ENCODE data around the gene COMMD1. TPM values are rescaled to one million over a fixed set of nuclear protein-coding genes. Genes with fewer than 3 reads are reported as not detected.

The COMMD1 gene
- polyA plus RNA-seq, 1 of the 3 experiments (the other 2 are of a cell fraction), result 32.5 TPM

DNA sequence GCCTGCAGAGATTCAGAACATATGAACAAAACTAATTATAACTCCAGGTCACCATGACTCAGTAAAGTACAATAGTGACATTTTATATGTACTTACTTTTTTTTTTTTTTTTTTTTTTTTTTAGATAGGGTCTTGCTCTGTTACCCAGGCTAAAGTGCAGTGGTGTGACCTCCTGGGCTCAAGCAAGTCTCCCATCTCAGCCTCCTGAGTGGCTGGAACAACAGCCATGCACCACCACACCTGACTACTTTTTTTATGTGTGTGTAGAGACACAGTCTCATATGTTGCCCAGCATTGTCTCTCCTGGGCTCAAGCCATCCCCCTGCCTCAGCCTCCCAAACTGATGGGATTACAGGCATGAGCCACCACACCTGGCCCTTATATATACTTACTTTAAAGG, 159.8 kb downstream of the COMMD1 start:
- Histone ChIP-seq H4K20me1 (ENCODE audit: insufficient read depth) (no peaks in the 10 kb centered on the region), H3K4me3 (ENCODE audit: low read depth in 2 of 2, low read length in 1 of 2) (no peak overlapping the region), H3K27ac (ENCODE audit: low read depth in 2 of 2, low read length in 1 of 2) (no peak overlapping the region), H3K27me3 (ENCODE audit: insufficient read depth) (no peaks in the 10 kb centered on the region), H3K4me1 (ENCODE audit: control insufficient read depth in 1 of 2, insufficient read depth in 2 of 2, low read depth in 1 of 2, low read length in 1 of 2) (no peaks in the 10 kb centered on the region), H3K4me2 (no peak overlapping the region), H3K36me3 (replicated peaks in 1 of 2; ENCODE audit: control insufficient read depth in 1 of 2, insufficient read depth in 2 of 2, low read length in 1 of 2) (no peaks in the 10 kb centered on the region), H3K9ac (no peak overlapping the region), H3K9me2 (no peaks in the 10 kb centered on the region), H3F3A (replicated peaks; ENCODE audit: insufficient read depth) (no peaks in the 10 kb centered on the region), H3K79me2 (ENCODE audit: insufficient read depth) (no peaks in the 10 kb centered on the region), H3K9me3 (no peaks in the 10 kb centered on the region), H2AFZ (ENCODE audit: low read depth) (no peak overlapping the region)
- TF ChIP-seq, protein P1, sequence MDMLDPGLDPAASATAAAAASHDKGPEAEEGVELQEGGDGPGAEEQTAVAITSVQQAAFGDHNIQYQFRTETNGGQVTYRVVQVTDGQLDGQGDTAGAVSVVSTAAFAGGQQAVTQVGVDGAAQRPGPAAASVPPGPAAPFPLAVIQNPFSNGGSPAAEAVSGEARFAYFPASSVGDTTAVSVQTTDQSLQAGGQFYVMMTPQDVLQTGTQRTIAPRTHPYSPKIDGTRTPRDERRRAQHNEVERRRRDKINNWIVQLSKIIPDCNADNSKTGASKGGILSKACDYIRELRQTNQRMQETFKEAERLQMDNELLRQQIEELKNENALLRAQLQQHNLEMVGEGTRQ (IDR thresholded peaks at IDR 0.05; ENCODE audit: borderline replicate concordance, low read depth, low read length), result no peak
- no peak for TF ChIP-seq TEAD4 (IDR thresholded peaks at IDR 0.05; ENCODE audit: borderline replicate concordance, insufficient read depth)
- TF ChIP-seq SIN3A (IDR thresholded peaks at IDR 0.05; ENCODE audit: borderline replicate concordance, low read depth, low read length), result no peak
- ChIA-PET POLR2A (no interaction called here), CTCF (no interaction called here)
- DNase-seq, result no peak

DNA sequence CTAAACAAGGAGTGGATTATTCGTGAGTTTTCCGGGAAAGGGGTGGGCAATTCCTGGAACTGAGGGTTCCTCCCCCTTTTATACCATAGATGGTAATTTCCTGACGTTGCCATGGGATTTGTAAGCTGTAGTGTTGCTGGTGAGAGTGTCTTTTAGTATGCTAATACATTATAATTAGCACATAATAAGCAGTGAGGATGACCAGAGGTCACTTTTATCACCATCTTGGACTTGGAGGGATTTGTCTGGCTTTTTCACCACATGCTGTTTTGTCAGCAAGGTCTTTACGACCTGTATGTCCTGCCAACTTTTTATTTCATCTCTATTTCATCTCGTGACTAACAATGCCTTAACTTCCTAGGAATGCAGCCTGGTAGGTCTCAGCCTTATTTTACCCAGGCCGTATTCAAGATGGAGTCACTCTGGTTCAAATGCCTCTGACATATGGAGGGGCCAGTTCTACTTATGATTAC, 165.7 kb downstream of the COMMD1 start:
- no peaks in the 10 kb centered on the region for H3K9me2 ChIP-seq
- H3K9me3 ChIP-seq, result no peaks in the 10 kb centered on the region
- POLR2A ChIA-PET, result no interaction called here
- no peak overlapping the region for H3K27ac ChIP-seq (ENCODE audit: low read depth in 2 of 2, low read length in 1 of 2)
- CTCF ChIA-PET, result no interaction called here
- TF ChIP-seq POLR2AphosphoS5 (IDR thresholded peaks at IDR 0.05; ENCODE audit: low read depth, low read length) (no peak), JUND (IDR thresholded peaks at IDR 0.05) (no peak), FOXM1 (IDR thresholded peaks at IDR 0.05; ENCODE audit: low read depth) (no peak), EZH2phosphoT487 (IDR thresholded peaks at IDR 0.05; ENCODE audit: borderline replicate concordance, low read depth) (no peak), NRF1 (IDR thresholded peaks at IDR 0.05; ENCODE audit: low read depth, low read length) (no peak), RCOR1 (IDR thresholded peaks at IDR 0.05; ENCODE audit: low read length) (no peak), ELF1 (IDR thresholded peaks at IDR 0.05) (no peak), RXRA (IDR thresholded peaks at IDR 0.05; ENCODE audit: borderline replicate concordance, low read depth) (no peak), GABPA (IDR thresholded peaks at IDR 0.05; ENCODE audit: low read depth) (no peak), FOXJ3 (CRISPR knock-in tag; IDR thresholded peaks at IDR 0.05) (no peak), YY1 (IDR thresholded peaks at IDR 0.05; ENCODE audit: low read depth) (no peak), MEF2A (IDR thresholded peaks at IDR 0.05; ENCODE audit: borderline replicate concordance, low read depth) (no peak), RFX5 (IDR thresholded peaks at IDR 0.05; ENCODE audit: low read length) (no peak), CHD2 (IDR thresholded peaks at IDR 0.05; ENCODE audit: low read length, partially characterized antibody) (no peak)
- TF ChIP-seq, protein P2, sequence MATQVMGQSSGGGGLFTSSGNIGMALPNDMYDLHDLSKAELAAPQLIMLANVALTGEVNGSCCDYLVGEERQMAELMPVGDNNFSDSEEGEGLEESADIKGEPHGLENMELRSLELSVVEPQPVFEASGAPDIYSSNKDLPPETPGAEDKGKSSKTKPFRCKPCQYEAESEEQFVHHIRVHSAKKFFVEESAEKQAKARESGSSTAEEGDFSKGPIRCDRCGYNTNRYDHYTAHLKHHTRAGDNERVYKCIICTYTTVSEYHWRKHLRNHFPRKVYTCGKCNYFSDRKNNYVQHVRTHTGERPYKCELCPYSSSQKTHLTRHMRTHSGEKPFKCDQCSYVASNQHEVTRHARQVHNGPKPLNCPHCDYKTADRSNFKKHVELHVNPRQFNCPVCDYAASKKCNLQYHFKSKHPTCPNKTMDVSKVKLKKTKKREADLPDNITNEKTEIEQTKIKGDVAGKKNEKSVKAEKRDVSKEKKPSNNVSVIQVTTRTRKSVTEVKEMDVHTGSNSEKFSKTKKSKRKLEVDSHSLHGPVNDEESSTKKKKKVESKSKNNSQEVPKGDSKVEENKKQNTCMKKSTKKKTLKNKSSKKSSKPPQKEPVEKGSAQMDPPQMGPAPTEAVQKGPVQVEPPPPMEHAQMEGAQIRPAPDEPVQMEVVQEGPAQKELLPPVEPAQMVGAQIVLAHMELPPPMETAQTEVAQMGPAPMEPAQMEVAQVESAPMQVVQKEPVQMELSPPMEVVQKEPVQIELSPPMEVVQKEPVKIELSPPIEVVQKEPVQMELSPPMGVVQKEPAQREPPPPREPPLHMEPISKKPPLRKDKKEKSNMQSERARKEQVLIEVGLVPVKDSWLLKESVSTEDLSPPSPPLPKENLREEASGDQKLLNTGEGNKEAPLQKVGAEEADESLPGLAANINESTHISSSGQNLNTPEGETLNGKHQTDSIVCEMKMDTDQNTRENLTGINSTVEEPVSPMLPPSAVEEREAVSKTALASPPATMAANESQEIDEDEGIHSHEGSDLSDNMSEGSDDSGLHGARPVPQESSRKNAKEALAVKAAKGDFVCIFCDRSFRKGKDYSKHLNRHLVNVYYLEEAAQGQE (IDR thresholded peaks at IDR 0.05; ENCODE audit: low read depth, low read length), result no peak
- TF ChIP-seq, protein P3, sequence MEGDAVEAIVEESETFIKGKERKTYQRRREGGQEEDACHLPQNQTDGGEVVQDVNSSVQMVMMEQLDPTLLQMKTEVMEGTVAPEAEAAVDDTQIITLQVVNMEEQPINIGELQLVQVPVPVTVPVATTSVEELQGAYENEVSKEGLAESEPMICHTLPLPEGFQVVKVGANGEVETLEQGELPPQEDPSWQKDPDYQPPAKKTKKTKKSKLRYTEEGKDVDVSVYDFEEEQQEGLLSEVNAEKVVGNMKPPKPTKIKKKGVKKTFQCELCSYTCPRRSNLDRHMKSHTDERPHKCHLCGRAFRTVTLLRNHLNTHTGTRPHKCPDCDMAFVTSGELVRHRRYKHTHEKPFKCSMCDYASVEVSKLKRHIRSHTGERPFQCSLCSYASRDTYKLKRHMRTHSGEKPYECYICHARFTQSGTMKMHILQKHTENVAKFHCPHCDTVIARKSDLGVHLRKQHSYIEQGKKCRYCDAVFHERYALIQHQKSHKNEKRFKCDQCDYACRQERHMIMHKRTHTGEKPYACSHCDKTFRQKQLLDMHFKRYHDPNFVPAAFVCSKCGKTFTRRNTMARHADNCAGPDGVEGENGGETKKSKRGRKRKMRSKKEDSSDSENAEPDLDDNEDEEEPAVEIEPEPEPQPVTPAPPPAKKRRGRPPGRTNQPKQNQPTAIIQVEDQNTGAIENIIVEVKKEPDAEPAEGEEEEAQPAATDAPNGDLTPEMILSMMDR (IDR thresholded peaks at IDR 0.05), result no peak
- TF ChIP-seq, protein P4, sequence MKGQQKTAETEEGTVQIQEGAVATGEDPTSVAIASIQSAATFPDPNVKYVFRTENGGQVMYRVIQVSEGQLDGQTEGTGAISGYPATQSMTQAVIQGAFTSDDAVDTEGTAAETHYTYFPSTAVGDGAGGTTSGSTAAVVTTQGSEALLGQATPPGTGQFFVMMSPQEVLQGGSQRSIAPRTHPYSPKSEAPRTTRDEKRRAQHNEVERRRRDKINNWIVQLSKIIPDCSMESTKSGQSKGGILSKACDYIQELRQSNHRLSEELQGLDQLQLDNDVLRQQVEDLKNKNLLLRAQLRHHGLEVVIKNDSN (IDR thresholded peaks at IDR 0.05; ENCODE audit: borderline replicate concordance, low read depth), result no peak
- TF ChIP-seq, protein P5, sequence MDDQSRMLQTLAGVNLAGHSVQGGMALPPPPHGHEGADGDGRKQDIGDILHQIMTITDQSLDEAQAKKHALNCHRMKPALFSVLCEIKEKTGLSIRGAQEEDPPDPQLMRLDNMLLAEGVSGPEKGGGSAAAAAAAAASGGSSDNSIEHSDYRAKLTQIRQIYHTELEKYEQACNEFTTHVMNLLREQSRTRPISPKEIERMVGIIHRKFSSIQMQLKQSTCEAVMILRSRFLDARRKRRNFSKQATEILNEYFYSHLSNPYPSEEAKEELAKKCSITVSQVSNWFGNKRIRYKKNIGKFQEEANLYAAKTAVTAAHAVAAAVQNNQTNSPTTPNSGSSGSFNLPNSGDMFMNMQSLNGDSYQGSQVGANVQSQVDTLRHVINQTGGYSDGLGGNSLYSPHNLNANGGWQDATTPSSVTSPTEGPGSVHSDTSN (IDR thresholded peaks at IDR 0.05), result no peak
- no peaks in the 10 kb centered on the region for H3K4me1 ChIP-seq (ENCODE audit: control insufficient read depth in 1 of 2, insufficient read depth in 2 of 2, low read depth in 1 of 2, low read length in 1 of 2)
- no peaks in the 10 kb centered on the region for H3K36me3 ChIP-seq (replicated peaks in 1 of 2; ENCODE audit: control insufficient read depth in 1 of 2, insufficient read depth in 2 of 2, low read length in 1 of 2)
- DNase-seq, result no peak
- no peak overlapping the region for H3K4me3 ChIP-seq (ENCODE audit: low read depth in 2 of 2, low read length in 1 of 2)
- no peaks in the 10 kb centered on the region for H3K27me3 ChIP-seq (ENCODE audit: insufficient read depth)
- no peak overlapping the region for H3K9ac ChIP-seq
- no peak overlapping the region for H3K4me2 ChIP-seq
- H2AFZ ChIP-seq (ENCODE audit: low read depth), result no peak overlapping the region
- H4K20me1 ChIP-seq (ENCODE audit: insufficient read depth), result no peaks in the 10 kb centered on the region
- H3F3A ChIP-seq (replicated peaks; ENCODE audit: insufficient read depth), result no peaks in the 10 kb centered on the region
- no peaks in the 10 kb centered on the region for H3K79me2 ChIP-seq (ENCODE audit: insufficient read depth)
- WGBS (ENCODE audit: low lambda C conversion rate), result 86% methylated on average over 6 of the region's 6 CpGs
